CD1c-positive myeloid dendritic cell (primary cell): ENCODE measurements around the gene MOBP.
"Not testable (repeated sequence)": the region's sequence is repeated elsewhere in the genome, so short reads cannot be mapped to it uniquely, and the experiment has no call there.

Experiments
- DNase-seq: peaks from one replicate; pipeline ENCODE4 v3.0.0-alpha.2; 2016; ENCODE audit errors: extremely low spot score

MOBP gene, protein sequence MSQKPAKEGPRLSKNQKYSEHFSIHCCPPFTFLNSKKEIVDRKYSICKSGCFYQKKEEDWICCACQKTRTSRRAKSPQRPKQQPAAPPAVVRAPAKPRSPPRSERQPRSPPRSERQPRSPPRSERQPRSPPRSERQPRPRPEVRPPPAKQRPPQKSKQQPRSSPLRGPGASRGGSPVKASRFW

GRCh38 chr3:39467394-39468107 lies at the start of gene MOBP:
MOBP (plus strand) TSS chr3:39467680; CDS start chr3:39502070, 34,390 bp downstream.
- no peak for DNase-seq

DNA sequence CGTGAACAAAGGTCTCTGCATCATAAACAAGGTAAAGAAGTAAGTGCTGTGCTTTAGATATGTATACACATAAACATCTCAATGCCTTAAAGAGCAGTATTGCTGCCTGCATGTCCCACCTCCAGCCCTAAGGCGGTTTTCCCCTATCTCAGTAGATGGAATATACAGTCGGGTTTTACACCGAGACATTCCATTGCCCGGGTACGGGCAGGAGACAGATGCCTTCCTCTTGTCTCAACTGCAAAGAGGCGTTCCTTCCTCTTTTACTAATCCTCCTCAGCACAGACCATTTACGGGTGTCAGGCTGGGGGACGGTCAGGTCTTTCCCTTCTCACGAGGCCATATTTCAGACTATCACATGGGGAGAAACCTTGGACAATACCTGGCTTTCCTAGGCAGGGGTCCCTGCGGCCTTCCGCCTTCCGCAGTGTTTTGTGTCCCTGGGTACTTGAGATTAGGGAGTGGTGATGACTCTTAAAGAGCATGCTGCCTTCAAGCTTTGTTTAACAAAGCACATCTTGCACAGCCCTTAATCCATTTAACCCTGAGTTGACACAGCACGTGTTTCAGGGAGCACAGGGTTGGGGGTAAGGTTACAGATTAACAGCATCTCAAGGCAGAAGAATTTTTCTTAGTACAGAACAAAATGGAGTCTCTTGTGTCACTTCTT lies 48.8 kb upstream of the MOBP start:
- not testable (repeated sequence) for DNase-seq

DNA sequence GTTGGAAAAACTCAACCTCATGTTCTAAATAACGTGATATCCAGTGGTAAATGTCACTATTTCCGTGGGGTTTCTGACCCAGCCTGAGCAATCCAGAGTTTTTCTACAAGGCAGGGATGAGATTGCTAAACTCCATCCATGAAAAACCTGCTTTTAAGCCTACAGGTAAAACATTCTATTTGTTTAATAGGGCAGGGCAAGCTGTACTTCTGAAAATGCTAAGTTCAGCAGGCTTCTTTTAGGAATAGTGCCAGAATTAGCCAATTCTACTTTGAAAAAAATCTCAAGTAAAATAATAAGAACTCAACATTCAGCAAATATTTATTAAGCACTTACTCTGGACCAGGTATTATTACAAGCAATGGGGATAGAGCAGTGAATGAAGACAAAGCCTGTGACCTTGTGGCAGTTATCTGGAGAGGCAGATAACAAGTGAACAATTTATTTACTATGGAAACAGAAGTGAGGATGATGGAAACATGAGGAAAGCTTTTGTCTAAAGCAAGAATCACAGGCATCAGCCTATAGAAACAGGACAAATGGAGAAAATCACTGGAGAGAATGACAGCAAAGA lies 47.7 kb upstream of the MOBP start:
- no peak for DNase-seq

DNA sequence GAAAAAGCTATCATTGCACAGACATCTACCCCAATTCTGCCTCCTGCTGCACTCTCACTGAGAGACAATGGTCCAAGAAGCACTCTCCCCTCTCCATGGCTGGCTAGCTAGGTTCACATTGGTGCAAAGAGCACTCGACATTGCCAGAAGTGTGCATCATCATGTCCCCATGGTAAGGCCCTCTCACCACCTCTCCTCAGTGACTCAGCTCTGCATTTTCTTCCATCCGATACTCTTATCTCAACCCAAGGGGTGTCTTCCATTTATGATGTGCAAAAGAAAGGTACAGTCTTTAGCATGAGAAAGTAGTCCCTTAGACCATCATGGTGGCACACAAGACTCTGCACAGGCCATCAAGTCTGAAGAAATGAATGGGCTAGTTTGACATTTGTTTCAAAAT lies 46.9 kb upstream of the MOBP start:
- no peak for DNase-seq

- no peak for DNase-seq
These were observed 44.0 kb upstream of the MOBP start for GRCh38 chr3:39423436-39423970.

DNA sequence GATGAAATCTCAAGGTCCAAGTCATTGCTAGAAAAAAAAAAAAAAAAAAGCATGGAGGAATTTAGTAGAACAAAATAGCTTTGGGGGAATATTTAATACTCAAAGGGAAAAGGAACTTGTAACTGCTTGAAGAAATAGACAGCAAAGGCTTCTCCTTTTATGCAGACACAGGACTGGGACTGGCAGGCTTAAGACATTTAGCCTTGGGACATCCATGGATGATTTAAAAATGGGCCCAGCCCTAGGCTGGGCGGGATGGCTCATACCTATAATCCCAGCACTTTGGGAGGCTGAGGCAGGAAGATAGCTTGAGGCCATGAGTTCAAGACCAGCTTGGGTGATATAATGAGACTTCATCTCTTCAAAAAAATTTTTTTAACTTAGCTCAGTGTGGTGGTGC lies 41.2 kb upstream of the MOBP start:
- DNase-seq = no peak

- no peak for DNase-seq
These were observed 40.0 kb upstream of the MOBP start for GRCh38 chr3:39427506-39427905.

DNA sequence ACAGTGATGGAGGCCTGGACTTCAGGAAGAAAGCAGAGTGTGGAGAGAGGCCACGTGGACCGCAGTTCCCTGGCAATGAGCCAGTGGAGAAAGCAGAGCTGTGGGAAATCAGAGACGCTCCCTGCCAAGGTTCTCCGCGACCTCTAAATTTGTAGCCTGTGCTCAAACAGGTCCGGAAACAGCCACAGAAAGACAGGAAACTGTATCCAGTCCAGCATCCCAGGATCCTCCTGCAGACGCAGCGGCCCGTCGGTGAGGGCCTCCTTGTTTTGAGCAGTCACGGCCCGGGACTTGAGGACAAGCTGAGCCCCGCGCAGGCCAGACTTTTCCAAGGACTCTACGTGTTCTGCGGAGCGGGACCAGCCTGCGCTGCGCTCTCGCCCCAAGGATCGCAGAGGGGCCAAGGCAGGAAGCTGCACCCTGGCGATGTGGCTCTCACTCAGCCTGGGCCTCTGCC lies 38.7 kb upstream of the MOBP start:
- no peak for DNase-seq

- DNase-seq = no peak
These were observed 38.0 kb upstream of the MOBP start for GRCh38 chr3:39429466-39429865.

GRCh38 chr3:39432342-39432741 lies 35.1 kb upstream of the MOBP start:
- DNase-seq = no peak

DNA sequence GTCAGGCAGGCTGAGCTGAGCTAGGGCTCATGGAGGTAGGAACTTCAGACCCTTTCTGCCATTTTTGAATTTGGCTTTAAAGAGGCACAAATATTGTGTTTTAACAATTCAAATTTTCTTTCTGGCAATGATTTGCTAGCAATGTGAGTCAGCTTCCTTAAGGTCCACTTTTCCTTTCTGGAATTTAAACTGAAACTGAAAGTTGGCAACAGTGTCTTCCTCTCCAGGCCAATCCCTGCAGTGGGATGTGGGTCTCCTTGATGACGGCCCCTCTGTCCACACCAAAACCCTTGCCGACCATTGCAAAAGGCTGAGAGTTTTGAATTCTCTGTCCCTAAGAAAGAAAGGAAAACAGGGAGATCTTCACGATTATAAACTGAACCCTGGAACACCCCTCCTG lies 33.8 kb upstream of the MOBP start:
- no peak for DNase-seq

- no peak for DNase-seq
These were observed 32.9 kb upstream of the MOBP start for GRCh38 chr3:39434574-39434973.

- DNase-seq = no peak
These were observed 32.3 kb upstream of the MOBP start for GRCh38 chr3:39435006-39435748.

DNA sequence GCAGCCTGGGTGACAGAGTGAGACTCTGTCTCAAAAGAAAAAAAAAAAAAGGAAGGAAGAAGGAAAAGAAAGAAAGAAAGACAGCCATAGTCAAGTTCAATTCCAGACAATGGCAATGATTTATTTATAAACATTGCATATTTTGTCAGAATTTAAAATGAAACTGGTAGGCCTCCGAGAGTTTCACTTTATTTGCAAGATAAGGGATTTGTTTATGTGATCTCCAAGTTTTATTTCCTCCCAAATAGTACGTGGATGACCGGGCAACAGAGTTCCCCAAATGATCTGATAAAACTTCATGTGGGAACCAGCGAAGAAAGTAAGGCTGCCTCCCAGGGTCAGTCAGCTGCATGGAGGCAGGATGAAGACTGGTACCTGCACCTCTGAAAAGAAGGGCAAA lies 28.6 kb upstream of the MOBP start:
- DNase-seq = no peak

GRCh38 chr3:39440316-39440715 lies 27.2 kb upstream of the MOBP start:
- DNase-seq = no peak

DNA sequence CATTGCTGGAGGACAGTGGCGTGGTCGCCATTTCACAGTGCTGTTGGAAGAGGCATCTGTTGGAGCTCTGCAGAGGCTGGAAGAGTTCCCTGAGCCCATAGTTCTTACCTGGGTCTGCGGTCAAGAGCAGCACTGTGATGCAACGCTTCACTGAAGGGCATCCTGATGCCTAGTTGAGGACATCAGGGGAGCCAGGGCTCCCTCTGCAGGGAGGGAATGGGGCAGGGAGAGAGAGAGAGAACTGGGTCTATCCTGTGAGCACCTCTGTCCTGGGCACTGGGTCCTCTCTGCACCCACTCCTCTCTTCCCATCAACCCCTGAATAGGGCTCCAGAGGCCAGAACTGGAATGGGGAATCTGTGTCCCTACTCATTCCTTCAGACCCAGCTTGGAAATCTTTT lies 23.9 kb upstream of the MOBP start:
- no peak for DNase-seq

DNA sequence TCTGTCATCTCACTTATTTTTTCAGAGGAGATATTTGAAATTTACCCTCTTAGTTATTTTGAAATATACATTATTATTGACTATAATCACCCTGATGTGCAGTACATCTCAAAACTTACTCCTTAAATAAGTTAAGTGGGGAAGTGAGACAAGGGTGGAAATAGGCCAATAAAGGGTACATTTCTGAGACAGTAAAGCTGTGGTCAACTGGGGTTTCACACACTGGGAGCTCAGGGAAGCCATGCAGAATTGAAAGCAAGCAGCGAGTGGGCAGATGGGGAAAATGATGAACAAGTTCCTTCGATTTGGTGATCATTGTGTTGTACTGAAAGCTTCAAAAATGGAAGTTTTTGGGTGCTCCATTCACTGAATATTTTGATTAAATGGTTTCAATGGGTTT lies 21.6 kb upstream of the MOBP start:
- DNase-seq = peak; percentile 16

DNA sequence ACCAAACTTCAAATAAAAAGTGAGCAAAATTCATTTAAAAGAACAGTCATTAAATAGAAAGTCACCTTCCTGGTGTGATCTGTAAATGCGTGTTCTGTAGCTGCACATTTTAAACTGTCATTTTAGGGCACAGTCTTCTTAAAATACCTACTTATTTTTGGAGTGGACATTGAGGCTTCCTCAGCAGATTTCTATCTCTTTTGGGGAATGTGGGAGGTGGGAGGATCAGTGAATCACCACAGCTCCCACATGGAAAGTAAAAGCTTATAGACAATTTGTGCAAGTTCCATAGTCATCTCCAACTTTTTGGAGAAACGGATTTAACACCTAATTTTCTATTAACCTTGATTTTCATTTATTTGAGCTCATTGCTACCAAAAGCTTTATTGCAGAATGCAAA lies 21.0 kb upstream of the MOBP start:
- no peak for DNase-seq

DNA sequence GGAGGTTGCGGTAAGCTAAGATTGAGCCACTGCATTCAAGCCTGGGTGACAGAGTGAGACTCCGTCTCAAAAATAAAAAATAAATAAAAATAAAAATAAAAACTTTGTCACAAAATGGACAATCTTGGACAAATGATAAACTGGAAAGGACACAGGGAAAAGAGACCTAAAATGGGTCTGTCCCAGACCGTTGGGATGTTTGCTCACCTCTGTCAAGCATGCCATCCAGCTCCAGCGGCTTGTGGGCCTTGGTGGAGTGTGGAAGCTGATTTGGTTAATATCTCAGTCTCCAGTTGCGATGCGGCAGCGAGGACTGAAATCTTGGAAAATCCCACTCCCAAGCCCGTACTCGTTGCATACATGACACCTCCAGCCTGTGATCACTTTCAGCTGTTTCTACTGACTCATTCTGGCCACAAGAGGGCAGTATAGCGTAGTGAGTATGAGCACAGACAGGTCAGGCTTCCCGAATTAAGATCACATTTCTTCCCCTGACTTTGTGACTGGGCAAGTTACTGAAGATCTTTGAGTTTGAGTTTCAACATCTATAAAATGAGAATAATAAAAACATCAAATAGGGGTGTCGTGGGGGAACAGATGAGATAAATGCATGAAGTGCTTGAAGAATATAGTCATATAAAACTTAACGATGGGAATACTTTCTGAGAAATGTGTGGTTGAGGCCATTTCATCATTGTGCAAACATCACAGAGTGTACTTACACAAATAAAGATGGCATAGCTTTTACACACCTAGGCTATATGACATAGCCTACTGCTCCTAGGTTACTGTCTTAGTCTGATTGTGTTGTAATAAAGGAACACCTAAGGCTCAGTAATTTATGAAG lies 19.6 kb upstream of the MOBP start:
- peak; percentile 74 for DNase-seq

DNA sequence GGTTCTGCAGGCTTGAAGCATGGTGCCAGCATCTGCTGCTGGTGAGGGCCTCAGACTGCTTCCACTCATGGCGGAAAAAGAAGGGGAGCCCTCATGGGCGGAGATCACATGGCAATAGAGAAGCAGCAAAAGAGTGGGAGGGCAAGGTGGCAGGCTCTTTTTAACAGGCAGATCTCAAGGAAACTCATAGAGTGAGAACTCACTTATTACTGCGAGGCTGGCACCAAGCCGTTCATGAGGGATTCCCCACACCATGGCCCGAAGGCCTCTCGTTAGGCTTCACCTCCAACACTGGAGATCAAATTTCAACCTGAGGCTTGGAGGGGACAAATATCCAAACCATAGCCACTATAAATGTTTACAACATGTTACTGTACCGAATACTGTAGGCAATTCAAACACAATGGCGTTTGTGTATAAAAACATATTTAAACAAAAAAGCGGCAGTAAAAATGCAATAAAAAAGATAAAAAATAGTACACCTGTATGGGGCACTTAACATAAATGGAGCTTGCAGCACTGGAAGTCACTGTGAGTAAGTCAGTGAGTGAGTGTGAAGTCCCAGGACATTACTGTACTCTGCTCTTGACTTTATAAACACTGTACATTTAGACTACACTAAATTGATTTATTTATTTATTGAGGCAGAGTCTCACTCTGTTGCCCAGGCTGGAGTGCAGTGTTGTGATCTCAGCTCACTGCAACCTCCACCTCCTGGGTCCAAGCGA lies 18.8 kb upstream of the MOBP start:
- DNase-seq = no peak
